HG02759 (cell line): ENCODE measurements around the gene IL2RA.
"Not testable (repeated sequence)": the region's sequence is repeated elsewhere in the genome, so short reads cannot be mapped to it uniquely, and the experiment has no call there.

Experiments
- ATAC-seq: cut with Tn5 transposase; IDR thresholded peaks from one replicate; pipeline ENCODE4 v1.9.1; 2021; ENCODE audit warnings: mild to moderate bottlenecking, moderate library complexity; ENCODE audit not compliant: unreplicated experiment

The IL2RA gene

GRCh38 chr10:6018422-6018821 is 43.7 kb downstream of the IL2RA start:
- ATAC-seq, result no peak

DNA sequence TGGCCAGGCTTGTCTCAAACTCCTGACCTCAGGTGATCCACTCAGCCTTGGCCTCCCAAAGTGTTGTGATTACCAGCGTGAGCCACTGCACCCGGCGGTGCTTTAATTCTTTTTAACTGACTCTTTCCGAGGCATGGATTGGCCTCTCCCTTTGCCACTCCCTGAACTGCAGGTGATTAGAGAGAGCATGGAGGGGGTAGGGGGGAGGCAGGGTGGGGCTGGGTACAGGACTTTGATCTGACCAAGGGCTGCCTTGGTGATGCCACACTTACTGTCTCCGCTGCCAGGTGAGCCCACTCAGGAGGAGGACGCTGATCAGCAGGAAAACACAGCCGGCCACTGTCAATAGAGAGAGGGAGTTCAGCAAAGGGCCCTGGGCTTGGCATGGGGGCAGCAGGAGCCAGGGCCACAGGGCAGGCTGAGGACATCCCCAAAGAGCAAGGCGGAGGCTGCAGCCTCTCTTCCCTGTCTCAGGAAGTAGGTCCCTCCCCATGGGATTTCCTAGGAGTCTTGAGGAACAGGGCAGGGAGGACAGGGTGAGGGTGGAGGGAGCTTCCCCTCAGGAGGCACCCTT is 44.3 kb downstream of the IL2RA start:
- ATAC-seq, result no peak

DNA sequence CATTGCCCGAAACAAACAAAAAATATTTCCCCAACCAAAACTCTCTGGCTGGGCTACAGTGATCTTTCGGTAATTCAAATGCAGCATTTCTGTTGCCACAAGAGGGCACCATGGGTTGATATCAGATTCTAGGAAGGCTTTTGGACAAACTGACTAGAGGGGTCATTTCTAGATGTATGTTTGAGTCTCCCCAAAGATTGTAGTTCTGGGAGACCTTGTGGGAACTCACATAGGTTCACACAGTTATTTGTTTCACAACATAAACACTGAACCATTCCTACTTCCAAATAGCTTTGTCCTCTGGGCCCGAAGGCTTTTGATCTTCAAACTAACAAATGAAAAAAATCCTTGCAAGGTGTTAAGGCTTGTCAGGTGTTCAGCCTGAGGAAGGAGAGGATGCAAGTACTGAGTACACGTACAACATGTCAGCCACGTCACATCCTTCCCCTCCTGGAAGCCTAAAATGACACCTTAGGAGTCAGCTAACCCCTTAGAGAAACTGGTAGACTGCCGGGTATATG is 47.9 kb downstream of the IL2RA start:
- ATAC-seq, result peak; percentile 55

- no peak for ATAC-seq
Observed at GRCh38 chr10:6013413-6014192, 48.6 kb downstream of the IL2RA start.

DNA sequence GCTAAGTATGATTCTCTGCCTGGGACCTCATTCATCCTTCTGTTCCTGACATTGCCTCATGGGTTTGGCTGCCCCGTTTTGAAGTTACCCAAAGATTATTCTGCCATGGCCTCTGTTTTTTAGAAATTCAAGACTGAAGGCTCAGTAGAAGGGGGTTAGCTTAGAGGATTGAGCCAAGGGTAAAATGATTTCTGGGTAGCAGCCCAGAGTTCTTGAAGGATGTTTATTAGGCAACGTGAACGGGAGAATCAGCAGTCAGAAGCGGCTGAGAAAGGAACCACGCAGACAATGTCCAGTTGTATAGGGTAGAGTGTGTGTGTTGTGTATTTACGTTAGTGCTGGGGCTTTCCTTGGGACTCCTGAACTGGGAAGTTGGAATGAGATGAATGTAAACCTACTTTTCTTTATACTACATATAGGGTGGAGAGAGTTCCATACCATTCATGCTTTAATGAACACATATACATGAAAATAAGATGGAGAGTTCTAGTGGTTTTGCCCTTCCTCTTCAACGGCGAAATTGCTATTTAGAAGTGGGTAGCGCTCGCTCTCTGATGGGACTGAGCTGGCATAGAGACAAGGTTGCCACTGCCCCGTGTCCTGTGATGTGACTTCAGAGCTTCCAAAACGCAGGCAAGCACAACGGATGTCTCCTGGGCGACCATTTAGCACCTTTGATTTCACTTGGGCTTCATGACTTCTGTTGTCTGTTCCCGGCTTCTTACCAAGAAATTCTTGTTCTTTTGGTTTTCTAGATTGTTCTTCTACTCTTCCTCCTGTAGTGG is 49.9 kb downstream of the IL2RA start:
- ATAC-seq, result no peak

GRCh38 chr10:6011558-6011957 is 50.6 kb downstream of the IL2RA start:
- ATAC-seq, result no peak

GRCh38 chr10:6010569-6010968 is 51.6 kb downstream of the IL2RA start:
- no peak for ATAC-seq

DNA sequence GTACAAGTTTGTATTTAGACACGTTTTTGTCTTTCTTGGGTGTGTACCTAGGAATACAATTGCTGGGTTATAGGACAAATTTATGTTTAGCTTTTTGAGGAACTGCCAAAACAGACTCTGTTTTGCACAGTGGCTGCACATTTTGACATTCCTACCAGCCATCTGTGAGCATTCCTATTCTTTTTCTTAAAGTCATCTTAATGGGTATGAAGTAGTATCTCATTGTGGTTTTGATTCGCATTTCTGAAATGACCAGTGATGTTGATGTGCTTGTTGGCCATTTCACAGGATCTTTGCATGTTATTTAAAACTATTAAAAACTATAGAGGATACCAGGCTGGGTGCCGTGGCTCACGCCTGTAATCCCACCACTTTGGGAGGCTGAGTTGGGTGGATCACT is 52.2 kb downstream of the IL2RA start:
- no peak for ATAC-seq

DNA sequence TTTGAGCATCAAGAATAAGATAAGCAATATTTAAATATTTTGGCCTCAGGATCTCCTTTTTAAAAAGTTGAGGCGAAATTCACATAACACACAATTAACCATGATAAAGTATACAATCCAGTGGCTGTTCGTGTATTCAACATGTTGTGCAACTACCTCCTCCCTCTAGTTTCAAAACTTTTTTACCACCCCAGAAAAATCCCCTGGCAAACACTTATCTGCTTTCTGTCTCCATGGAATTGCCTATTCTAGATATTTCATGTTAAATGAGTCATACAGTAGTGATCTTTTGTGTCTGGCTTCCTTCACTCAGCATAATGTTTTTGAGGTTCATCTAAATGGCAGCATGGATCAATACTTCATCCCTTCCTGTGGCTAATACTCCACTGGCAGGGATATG is 53.0 kb downstream of the IL2RA start:
- no peak for ATAC-seq

GRCh38 chr10:6008497-6009142 is 53.5 kb downstream of the IL2RA start:
- ATAC-seq, result no peak

DNA sequence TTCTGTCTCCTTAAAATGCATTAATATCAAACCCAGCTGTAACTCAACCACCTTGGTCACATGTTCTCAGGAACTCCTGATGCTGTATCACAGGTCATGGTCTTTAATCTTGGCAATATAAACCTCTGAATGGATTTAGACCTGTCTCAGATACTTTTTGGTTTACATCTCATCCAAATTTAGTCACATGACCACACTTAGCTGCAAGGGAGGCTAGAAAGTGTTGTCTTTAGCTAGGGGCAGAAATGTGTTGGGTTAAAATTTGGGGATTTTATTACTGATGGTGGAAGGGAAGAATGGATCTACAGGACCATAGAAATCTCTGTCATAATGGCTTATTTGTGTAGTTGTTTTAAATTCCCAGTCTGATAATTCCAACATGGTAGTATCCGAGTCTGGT is 55.2 kb downstream of the IL2RA start:
- ATAC-seq, result no peak

- ATAC-seq, result no peak
Observed at GRCh38 chr10:6006546-6006945, 55.6 kb downstream of the IL2RA start.

- no peak for ATAC-seq
Observed at GRCh38 chr10:6005856-6006395, 56.2 kb downstream of the IL2RA start.

DNA sequence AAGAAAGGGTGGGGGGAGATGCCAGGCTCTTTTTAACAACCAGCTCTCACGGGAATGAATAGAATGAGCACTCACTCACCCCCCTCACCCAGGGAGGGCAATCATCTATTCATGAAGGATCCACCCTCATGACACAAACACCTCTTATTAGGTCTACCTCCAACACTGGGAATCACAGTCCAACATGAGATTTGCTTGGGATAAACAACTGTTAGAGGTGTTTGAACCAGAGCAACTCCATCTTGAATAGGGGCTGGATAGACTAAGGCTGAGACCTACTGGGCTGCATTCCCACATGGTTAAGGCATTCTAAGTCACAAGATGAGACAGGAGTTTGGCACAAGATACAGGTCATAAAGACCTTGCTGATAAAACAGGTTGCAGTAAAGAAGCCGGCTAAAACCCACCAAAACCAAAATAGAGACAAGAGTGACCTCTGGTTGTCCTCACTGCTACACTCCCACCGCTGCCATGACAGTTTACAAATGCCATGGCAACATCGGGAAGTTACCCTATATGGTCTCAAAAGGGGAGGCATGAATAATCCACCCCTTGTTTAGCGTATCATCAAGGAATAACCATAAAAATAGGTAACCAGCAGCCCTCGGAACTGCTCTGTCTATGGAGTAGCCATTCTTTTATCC is 56.9 kb downstream of the IL2RA start:
- ATAC-seq, result not testable (repeated sequence)

GRCh38 chr10:6002809-6003510 is 59.2 kb downstream of the IL2RA start:
- no peak for ATAC-seq

DNA sequence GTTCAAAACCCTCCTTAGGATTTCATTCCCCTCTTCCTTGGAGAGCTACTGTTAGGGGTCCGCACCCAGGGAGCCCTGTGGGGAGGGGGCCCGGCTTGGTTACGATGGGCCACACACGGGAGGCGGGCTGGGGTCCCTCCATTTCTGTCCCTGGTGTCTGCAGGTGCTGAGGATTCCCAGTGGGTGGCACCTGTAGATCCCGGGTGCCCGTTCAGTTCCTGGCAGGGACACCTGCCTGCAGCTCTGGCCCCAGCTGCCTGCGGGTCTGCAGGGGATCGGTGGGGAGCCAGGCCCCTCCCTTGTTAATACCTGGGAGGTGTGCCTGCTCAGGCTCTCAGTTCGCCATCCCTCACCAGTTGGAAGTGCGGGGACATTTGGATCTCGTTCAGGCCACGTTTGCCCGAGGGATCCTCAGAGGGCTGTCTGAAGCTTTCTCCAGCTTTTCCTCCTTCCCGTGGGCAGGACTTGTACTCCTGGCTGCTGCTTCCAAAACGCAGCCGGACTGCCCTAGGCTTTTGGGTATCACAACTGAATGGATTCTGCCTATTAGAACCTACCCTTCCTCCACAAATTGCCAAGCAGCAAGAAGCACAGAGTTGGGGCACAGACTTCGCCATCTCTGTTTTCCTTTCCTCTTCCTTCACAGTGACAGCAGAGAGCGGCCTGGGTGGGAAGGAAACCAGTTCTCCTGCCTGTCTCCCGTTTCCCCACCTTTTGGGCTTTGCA is 62.6 kb downstream of the IL2RA start:
- no peak for ATAC-seq

GRCh38 chr10:5996696-5997095 is 65.5 kb downstream of the IL2RA start:
- no peak for ATAC-seq

- ATAC-seq, result no peak
Observed at GRCh38 chr10:5992398-5992797, 69.8 kb downstream of the IL2RA start.

GRCh38 chr10:5991708-5992107 is 70.5 kb downstream of the IL2RA start:
- ATAC-seq, result no peak
